IPS DF 19.7 (cell line): ENCODE results near the gene MDM2.

Experiments
- DNase-seq: peaks from one replicate; pipeline ENCODE4 v3.0.0-alpha.2; 2013; ENCODE audit warnings: low read depth, low spot score

The MDM2 gene

GRCh38 chr12:68807576-68808387, at the start of gene MDM2:
Gene MDM2, plus strand, starts transcription at chr12:68808177. Its CDS starts 301 bp downstream, at chr12:68808478.
- DNase-seq = no peak

- no peak for DNase-seq
These were observed 48.1 kb upstream of the MDM2 start for GRCh38 chr12:68759852-68760251.

GRCh38 chr12:68760806-68761441, 47.1 kb upstream of the MDM2 start:
- DNase-seq = no peak

- no peak for DNase-seq
These were observed 46.5 kb upstream of the MDM2 start for GRCh38 chr12:68761442-68761812.

- DNase-seq = no peak
These were observed 45.9 kb upstream of the MDM2 start for GRCh38 chr12:68761901-68762630.

GRCh38 chr12:68762691-68763090, 45.3 kb upstream of the MDM2 start:
- DNase-seq = no peak

- DNase-seq = no peak
These were observed 42.3 kb upstream of the MDM2 start for GRCh38 chr12:68765696-68766095.

GRCh38 chr12:68766646-68767045, 41.3 kb upstream of the MDM2 start:
- DNase-seq = no peak

- no peak for DNase-seq
These were observed 40.8 kb upstream of the MDM2 start for GRCh38 chr12:68767191-68767590.

GRCh38 chr12:68768431-68768939, 39.5 kb upstream of the MDM2 start:
- DNase-seq = no peak

- DNase-seq = no peak
These were observed 38.0 kb upstream of the MDM2 start for GRCh38 chr12:68769941-68770340.

- DNase-seq = no peak
These were observed 36.6 kb upstream of the MDM2 start for GRCh38 chr12:68771223-68771925.

GRCh38 chr12:68772714-68773113, 35.3 kb upstream of the MDM2 start:
- DNase-seq = no peak

- no peak for DNase-seq
These were observed 34.4 kb upstream of the MDM2 start for GRCh38 chr12:68773582-68773981.

GRCh38 chr12:68775121-68775630, 32.8 kb upstream of the MDM2 start:
- DNase-seq = no peak

- no peak for DNase-seq
These were observed 30.9 kb upstream of the MDM2 start for GRCh38 chr12:68776976-68777610.

GRCh38 chr12:68779280-68779679, 28.7 kb upstream of the MDM2 start:
- DNase-seq = no peak

GRCh38 chr12:68780731-68781130, 27.2 kb upstream of the MDM2 start:
- no peak for DNase-seq

GRCh38 chr12:68781728-68782127, 26.2 kb upstream of the MDM2 start:
- DNase-seq = no peak

GRCh38 chr12:68784015-68784414, 24.0 kb upstream of the MDM2 start:
- no peak for DNase-seq

GRCh38 chr12:68785358-68785757, 22.6 kb upstream of the MDM2 start:
- DNase-seq = no peak
